A549 (cell line): ENCODE measurements around the gene CBR3.

Experiments
- BHLHE40 ChIP-seq: IDR thresholded peaks from 2 replicates; pipeline ENCODE4 v1.6.1; 2012; ENCODE audit warnings: low read depth, low read length, inconsistent platforms
- POLR2A ChIP-seq: IDR thresholded peaks from 2 replicates; pipeline ENCODE4 v1.6.1; 2012; ENCODE audit warnings: mild to moderate bottlenecking, low read length

DNA sequence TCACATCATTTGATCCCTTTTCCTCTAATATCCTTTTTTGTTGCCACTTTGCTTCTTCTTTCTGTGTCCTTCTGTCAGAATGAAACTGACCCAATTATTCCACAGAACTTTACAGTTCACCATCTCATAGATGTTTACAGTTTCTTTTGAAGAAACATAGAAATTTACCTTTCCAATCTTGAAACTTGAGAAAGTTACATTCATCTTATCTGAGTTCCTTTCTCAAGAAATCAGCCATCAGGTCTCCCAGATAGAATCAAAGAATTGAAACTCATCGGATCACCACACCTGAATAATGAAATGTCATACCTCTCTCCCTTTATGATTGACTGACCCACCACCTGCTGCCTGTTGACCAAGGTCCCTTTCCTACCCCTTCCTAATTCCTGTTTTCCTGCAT is 41.4 kb upstream of the CBR3 start:
- TF ChIP-seq BHLHE40: no peak
- no peak for TF ChIP-seq POLR2A
